Activated CD4-positive, alpha-beta T cell treated with anti-CD3 and anti-CD28 coated beads for 36 hours (primary cell): ENCODE results near the gene NCKAP5. TPM values are rescaled to one million over a fixed set of nuclear protein-coding genes. Genes with fewer than 3 reads are reported as not detected.
"Not testable (repeated sequence)": the region's sequence is repeated elsewhere in the genome, so short reads cannot be mapped to it uniquely, and the experiment has no call there.

Source experiments
- ATAC-seq: fragments of 200-7000 bp; cut with Tn5 transposase; one replicate; pipeline ENCODE4 v1.10.0; 2021; ENCODE audit warnings: mild to moderate bottlenecking, moderate library complexity
- CTCF ChIA-PET: fragments of 350-600 bp; sonication (Branson Sonifier 250); formaldehyde crosslinking; loops from one replicate; lab custom pipeline; 2021; ENCODE audit warnings: antibody characterized with exemption; lab: Charles Lee
- POLR2A ChIA-PET: fragments of 350-600 bp; sonication (Branson Sonifier 250); formaldehyde crosslinking; loops from one replicate; lab custom pipeline; 2021; ENCODE audit warnings: antibody characterized with exemption, inconsistent platforms; lab: Charles Lee
- DNase-seq: peaks from one replicate; pipeline ENCODE4 v3.0.0-alpha.2; 2020
- H3K27ac Mint-ChIP-seq: one replicate; pipeline ENCODE4 v1.8.0; 2021; ENCODE audit warnings: mixed read lengths
- H3K27me3 Mint-ChIP-seq: one replicate; pipeline ENCODE4 v1.8.0; 2021; ENCODE audit warnings: mixed read lengths
- H3K36me3 Mint-ChIP-seq: one replicate; pipeline ENCODE4 v1.8.0; 2021; ENCODE audit warnings: low read depth, mixed read lengths
- H3K4me1 Mint-ChIP-seq: one replicate; pipeline ENCODE4 v1.8.0; 2021; ENCODE audit warnings: mixed read lengths
- H3K4me3 Mint-ChIP-seq: one replicate; pipeline ENCODE4 v1.8.0; 2021; ENCODE audit warnings: mild to moderate bottlenecking, moderate library complexity, mixed read lengths
- H3K9me3 Mint-ChIP-seq: one replicate; pipeline ENCODE4 v1.8.0; 2021; ENCODE audit warnings: low read depth, mixed read lengths
- intact Hi-C, 2 experiments: fragments of 100-400 bp; cut with DNase I in 1 of 2; cut with micrococcal nuclease in 1 of 2; formaldehyde crosslinking; loops; one replicate each; pipeline versions ENCODE4 v1.14.2 to v1.15.1; 2022 to 2024; cut with DNase I, micrococcal nuclease
- total RNA-seq, 2 experiments: library from RNA; stranded (reverse); gene quantifications; one replicate each; pipeline ENCODE4 v1.2.3, GENCODE V29; 2021

Gene NCKAP5
- total RNA-seq, 2 experiments from 2014 or later = not detected

GRCh38 chr2:133213651-133214050, 354.6 kb downstream of the NCKAP5 start:
- Mint-ChIP-seq H3K27ac (no peak overlapping the region), H3K36me3 (no peaks in the 10 kb centered on the region), H3K4me1 (no peaks in the 10 kb centered on the region), H3K4me3 (no peak overlapping the region), H3K27me3 (no peaks in the 10 kb centered on the region), H3K9me3 (no peaks in the 10 kb centered on the region)
- ChIA-PET POLR2A (no interaction called here), CTCF (interaction anchor here (0.6 kb wide), 1 partner anchor 270 kb away, joined by 4 read pairs; no protein-coding TSS in a partner anchor)
- intact Hi-C loops = no loop called here
- ATAC-seq (no peak), DNase-seq (no peak)

- Mint-ChIP-seq H3K27ac (no peak overlapping the region), H3K4me3 (no peak overlapping the region), H3K36me3 (no peaks in the 10 kb centered on the region), H3K9me3 (peaks cover 7% of the 10 kb centered on the region), H3K4me1 (no peaks in the 10 kb centered on the region), H3K27me3 (no peaks in the 10 kb centered on the region)
- CTCF ChIA-PET = no interaction called here
- POLR2A ChIA-PET = no interaction called here
- no peak for DNase-seq
- intact Hi-C loops = no loop called here
- no peak for ATAC-seq
These were observed 358.9 kb downstream of the NCKAP5 start for GRCh38 chr2:133209325-133209724.

- DNase-seq, POLR2A ChIA-PET, ATAC-seq, CTCF ChIA-PET, H3K36me3 Mint-ChIP-seq, H3K27me3 Mint-ChIP-seq, H3K4me1 Mint-ChIP-seq, intact Hi-C loops, H3K4me3 Mint-ChIP-seq, H3K27ac Mint-ChIP-seq: not testable (repeated sequence)
- H3K9me3 Mint-ChIP-seq = peaks cover 12% of the 10 kb centered on the region
These were observed 361.6 kb downstream of the NCKAP5 start for GRCh38 chr2:133206666-133207065.

- Mint-ChIP-seq H3K9me3 (peaks cover 16% of the 10 kb centered on the region), H3K4me1 (no peaks in the 10 kb centered on the region), H3K27me3 (no peaks in the 10 kb centered on the region), H3K4me3 (no peak overlapping the region), H3K27ac (no peak overlapping the region), H3K36me3 (no peaks in the 10 kb centered on the region)
- no peak for DNase-seq
- intact Hi-C loops = no loop called here
- ATAC-seq = no peak
- ChIA-PET CTCF (no interaction called here), POLR2A (no interaction called here)
These were observed 363.8 kb downstream of the NCKAP5 start for GRCh38 chr2:133204421-133204820.

GRCh38 chr2:133200684-133201421, 367.4 kb downstream of the NCKAP5 start:
- intact Hi-C loops = no loop called here
- ATAC-seq (no peak), DNase-seq (no peak)
- H3K27me3 Mint-ChIP-seq = no peaks in the 10 kb centered on the region
- H3K4me3 Mint-ChIP-seq = no peak overlapping the region
- ChIA-PET POLR2A (no interaction called here), CTCF (no interaction called here)
- peaks cover 10% of the 10 kb centered on the region for H3K9me3 Mint-ChIP-seq
- H3K27ac Mint-ChIP-seq = no peak overlapping the region
- H3K4me1 Mint-ChIP-seq = no peaks in the 10 kb centered on the region
- no peaks in the 10 kb centered on the region for H3K36me3 Mint-ChIP-seq

GRCh38 chr2:133198678-133199077, 369.6 kb downstream of the NCKAP5 start:
- ATAC-seq (no peak), DNase-seq (no peak)
- intact Hi-C loops = no loop called here
- Mint-ChIP-seq H3K27ac (no peak overlapping the region), H3K9me3 (peaks cover 8% of the 10 kb centered on the region), H3K27me3 (no peaks in the 10 kb centered on the region), H3K4me3 (no peak overlapping the region), H3K36me3 (no peaks in the 10 kb centered on the region), H3K4me1 (no peaks in the 10 kb centered on the region)
- ChIA-PET CTCF (interaction anchor here (0.6 kb wide), 1 partner anchor 182 kb away, joined by 3 read pairs; no protein-coding TSS in a partner anchor), POLR2A (no interaction called here)

- no peaks in the 10 kb centered on the region for H3K27me3 Mint-ChIP-seq
- CTCF ChIA-PET = no interaction called here
These were observed 371.1 kb downstream of the NCKAP5 start for GRCh38 chr2:133197156-133197555.

GRCh38 chr2:133194777-133195335, 373.4 kb downstream of the NCKAP5 start:
- peaks cover 3% of the 10 kb centered on the region for H3K9me3 Mint-ChIP-seq
- H3K27me3 Mint-ChIP-seq = no peaks in the 10 kb centered on the region
- DNase-seq = no peak
- H3K4me3 Mint-ChIP-seq = no peak overlapping the region
- no peak for ATAC-seq
- H3K4me1 Mint-ChIP-seq = no peaks in the 10 kb centered on the region
- ChIA-PET POLR2A (no interaction called here), CTCF (interaction anchor here (1.0 kb wide), 1 partner anchor 9 kb away, joined by 3 read pairs; no protein-coding TSS in a partner anchor)
- H3K27ac Mint-ChIP-seq = no peak overlapping the region
- intact Hi-C loops = no loop called here
- no peaks in the 10 kb centered on the region for H3K36me3 Mint-ChIP-seq

More at GRCh38 chr2:133197156-133197555, 371.1 kb downstream of the NCKAP5 start:
- no peak for ATAC-seq
- H3K36me3 Mint-ChIP-seq = no peaks in the 10 kb centered on the region
- H3K9me3 Mint-ChIP-seq = peaks cover 7% of the 10 kb centered on the region
- POLR2A ChIA-PET = no interaction called here
- H3K4me3 Mint-ChIP-seq = no peak overlapping the region
- no peaks in the 10 kb centered on the region for H3K4me1 Mint-ChIP-seq
- DNase-seq = no peak
- H3K27ac Mint-ChIP-seq = no peak overlapping the region
- intact Hi-C loops = no loop called here

GRCh38 chr2:133194362-133194655, 374.0 kb downstream of the NCKAP5 start:
- Mint-ChIP-seq H3K4me3 (no peak overlapping the region), H3K4me1 (no peaks in the 10 kb centered on the region), H3K36me3 (no peaks in the 10 kb centered on the region), H3K9me3 (peaks cover 3% of the 10 kb centered on the region), H3K27ac (no peak overlapping the region), H3K27me3 (no peaks in the 10 kb centered on the region)
- CTCF ChIA-PET = interaction anchor here (1.0 kb wide), 1 partner anchor 9 kb away, joined by 3 read pairs; no protein-coding TSS in a partner anchor
- DNase-seq = no peak
- intact Hi-C loops = no loop called here
- POLR2A ChIA-PET = no interaction called here
- no peak for ATAC-seq

GRCh38 chr2:133193544-133194361, 374.5 kb downstream of the NCKAP5 start:
- no peaks in the 10 kb centered on the region for H3K36me3 Mint-ChIP-seq
- DNase-seq (no peak), ATAC-seq (no peak)
- H3K27me3 Mint-ChIP-seq = no peaks in the 10 kb centered on the region
- peaks cover 3% of the 10 kb centered on the region for H3K9me3 Mint-ChIP-seq
- no peaks in the 10 kb centered on the region for H3K4me1 Mint-ChIP-seq
- ChIA-PET POLR2A (no interaction called here), CTCF (interaction anchor here (1.0 kb wide), 1 partner anchor 10 kb away, joined by 3 read pairs; no protein-coding TSS in a partner anchor)
- intact Hi-C loops = no loop called here
- no peak overlapping the region for H3K27ac Mint-ChIP-seq
- no peak overlapping the region for H3K4me3 Mint-ChIP-seq

GRCh38 chr2:133192028-133192427, 376.2 kb downstream of the NCKAP5 start:
- ChIA-PET CTCF (no interaction called here), POLR2A (no interaction called here)
- ATAC-seq (no peak), DNase-seq (no peak)
- H3K4me1 Mint-ChIP-seq = no peaks in the 10 kb centered on the region
- H3K4me3 Mint-ChIP-seq = no peak overlapping the region
- intact Hi-C loops = no loop called here
- no peaks in the 10 kb centered on the region for H3K36me3 Mint-ChIP-seq
- peaks cover 3% of the 10 kb centered on the region for H3K9me3 Mint-ChIP-seq
- H3K27ac Mint-ChIP-seq = no peak overlapping the region
- H3K27me3 Mint-ChIP-seq = no peaks in the 10 kb centered on the region
